ENCODE measurements around the gene NAALADL2.

Gene NAALADL2

DNA sequence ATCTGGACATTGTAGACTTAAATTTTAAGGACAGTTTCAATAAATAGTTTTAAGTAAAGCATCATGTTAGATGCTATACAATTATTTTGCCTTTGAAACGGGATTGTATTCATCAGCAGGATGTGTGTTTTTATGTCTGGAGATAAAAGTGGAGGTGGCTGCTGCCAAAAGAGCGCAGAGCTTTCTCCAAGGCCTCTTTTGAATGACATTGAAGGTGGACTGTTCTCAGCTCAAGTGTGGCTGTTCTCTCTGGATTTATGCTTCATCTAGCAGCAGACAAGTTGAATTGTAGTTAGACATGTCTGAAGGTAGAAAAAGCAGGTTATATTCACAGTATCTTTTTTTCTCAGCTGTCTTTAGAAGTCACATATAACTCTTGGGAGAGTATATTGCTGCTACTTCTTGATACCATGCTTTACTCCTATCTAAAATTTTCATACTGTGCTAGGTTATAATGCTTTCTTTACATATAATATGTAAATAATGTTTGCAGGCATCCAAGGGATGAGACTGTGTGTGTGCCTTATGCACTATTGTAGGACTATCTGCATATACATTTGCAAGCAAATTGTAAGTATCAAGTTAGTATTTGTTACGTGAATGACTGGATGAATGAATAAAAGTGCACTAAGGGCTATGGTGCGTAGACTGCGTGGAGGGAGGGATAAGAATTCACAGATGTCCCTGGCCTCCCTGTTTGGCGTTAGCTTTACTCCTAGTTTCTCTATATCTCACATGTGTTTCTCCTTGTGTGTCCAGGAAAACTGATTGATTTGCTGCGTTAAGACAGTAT, 340.1 kb downstream of the NAALADL2 start:
- DNase-seq (ENCODE audit: low spot score) (no peak), FAIRE-seq (no peak)

DNA sequence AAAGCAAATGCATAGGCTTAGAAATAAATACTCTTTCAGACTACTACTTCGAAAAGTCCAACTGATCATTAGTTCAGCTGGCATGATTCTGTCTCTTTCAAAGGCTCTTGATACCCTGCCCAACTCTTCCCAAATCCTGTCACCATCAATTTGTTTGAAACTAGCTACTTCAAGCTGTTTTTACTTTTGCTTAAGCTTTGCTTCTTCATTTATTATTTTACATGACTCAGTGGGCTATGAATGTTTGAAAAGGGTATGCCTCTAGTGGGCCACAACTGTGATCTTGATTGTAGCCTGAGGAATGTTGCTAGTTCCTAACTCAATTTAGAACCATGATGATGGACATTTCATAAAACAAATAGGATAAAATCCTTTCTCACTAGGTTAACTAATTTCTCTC, 340.8 kb downstream of the NAALADL2 start:
- no peak for FAIRE-seq
- no peak for DNase-seq (ENCODE audit: low spot score)

DNA sequence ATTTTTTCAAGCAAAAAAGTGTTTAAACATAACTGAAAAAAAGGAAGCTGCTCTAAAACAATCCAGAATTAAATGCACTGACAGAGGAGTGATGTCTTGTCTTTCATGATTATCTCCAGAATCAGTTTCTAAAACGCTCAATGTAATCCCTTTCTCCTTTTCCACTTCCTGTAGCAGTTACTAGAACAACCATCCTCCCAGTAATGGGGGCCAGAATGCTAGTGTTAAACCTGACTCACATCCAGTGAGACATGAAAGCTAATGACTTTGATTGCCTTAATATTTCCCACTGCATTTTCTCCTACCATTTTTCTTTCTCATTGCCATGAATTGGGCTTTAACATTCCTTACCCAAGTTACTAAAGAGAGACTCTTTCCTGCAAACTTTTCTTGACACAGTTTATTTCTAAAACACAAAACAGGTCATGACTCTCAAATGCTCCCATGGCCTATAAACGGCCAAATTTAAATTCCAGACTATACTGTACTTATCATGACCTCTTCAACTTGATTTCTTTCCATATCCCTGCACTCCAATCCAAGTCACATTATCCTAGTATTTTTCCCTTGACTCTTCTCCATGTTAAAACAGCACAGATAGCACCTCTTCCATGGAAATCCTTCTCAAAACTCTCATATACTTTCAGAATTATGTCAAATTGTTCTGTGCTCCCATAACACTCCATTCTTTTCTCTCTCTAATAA, 341.4 kb downstream of the NAALADL2 start:
- FAIRE-seq (no peak), DNase-seq (ENCODE audit: low spot score) (no peak)

DNA sequence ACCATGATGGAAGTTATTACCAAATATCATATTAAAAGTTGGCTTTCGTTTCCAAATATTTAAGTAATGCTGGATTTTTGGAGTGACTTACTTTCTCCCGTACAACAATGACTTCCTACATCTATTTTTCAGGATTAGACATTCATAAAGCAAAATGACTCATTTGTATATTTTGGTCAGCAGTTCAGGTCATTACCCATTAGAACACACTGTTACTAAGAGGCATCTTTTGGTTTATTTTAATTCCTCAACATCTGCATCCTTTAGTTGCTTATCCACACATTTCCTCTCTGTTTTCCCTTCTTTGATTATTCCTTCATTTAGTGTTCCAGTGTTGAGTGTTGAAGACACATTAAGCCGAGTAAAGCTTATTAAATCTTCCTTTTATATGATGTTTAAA, 348.2 kb downstream of the NAALADL2 start:
- FAIRE-seq (no peak), DNase-seq (ENCODE audit: low spot score) (no peak)

DNA sequence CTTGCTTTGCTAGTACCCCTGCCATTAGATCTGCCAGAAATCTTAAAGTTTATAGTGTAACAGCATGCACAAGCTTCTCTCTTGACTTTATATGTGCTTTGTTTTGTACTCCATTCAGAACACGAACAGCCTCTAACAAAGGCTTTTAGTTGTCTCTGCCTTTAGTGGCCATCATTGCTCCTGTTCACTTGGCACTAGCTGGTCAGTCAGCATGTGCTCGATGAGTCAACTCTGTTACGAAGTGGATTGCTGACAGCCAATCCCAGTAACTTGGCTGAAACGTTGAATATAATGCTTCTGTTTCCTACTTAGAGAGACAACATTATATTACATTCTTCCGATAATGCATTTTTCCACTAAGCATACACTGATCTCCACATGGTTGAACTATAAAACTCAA, 349.2 kb downstream of the NAALADL2 start:
- no peak for FAIRE-seq
- DNase-seq (ENCODE audit: low spot score): no peak

DNA sequence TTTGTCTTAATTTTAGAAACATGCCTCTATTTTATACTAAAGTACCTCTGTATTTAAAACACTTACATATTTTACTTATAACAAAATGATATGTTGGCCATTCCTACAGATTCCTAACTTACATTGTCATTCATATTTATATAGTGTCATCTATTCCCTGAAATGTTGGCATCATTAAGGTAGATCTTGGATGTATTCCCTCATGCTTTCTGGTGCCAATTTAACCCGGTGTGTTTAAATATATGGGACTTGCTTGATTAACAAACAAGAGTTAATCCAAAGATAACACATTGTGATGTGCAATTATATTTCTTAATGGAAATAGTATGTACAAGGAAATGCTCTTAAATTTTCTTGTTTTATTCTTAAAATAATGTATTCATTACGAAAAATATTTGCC, 352.3 kb downstream of the NAALADL2 start:
- no peak for FAIRE-seq
- no peak for DNase-seq (ENCODE audit: low spot score)

DNA sequence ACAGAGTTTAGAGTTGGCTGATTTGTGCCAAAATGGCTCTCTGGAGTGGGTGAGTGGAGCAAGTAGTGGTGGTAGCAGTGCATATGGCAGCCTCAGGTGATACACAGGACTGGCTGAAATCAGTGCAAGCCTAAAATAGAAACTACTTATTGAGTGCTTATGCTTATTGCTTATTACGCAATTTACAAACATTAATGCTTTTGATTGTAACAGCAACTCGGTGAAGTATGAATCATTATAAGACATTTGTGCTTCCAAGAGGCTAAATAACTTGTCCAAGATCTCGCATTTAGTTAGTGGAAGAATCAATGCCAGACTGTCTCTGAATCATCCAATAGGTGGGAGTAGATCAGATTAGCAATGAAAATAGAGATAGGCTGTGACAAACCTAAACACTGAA, 353.8 kb downstream of the NAALADL2 start:
- no peak for DNase-seq (ENCODE audit: low spot score)
- FAIRE-seq: no peak

DNA sequence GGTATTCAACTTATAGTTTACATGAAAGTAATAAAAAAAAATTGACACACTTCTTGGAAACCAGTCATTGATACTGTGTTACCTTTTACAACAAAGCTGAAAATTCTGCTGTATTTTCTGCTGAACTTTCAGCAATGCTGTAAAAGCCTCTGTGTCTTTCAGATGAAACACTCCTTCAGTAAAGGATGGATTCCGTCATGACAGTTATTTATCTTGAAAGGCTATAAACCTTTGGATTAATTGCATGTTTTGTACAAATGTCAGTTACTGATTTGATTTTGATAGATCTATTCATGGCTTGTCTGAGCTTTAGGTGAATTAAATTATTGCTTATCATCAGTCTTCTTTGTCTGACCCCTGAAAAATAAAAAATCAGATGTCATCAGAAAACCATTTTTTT, 355.1 kb downstream of the NAALADL2 start:
- no peak for DNase-seq (ENCODE audit: low spot score)
- FAIRE-seq: no peak

DNA sequence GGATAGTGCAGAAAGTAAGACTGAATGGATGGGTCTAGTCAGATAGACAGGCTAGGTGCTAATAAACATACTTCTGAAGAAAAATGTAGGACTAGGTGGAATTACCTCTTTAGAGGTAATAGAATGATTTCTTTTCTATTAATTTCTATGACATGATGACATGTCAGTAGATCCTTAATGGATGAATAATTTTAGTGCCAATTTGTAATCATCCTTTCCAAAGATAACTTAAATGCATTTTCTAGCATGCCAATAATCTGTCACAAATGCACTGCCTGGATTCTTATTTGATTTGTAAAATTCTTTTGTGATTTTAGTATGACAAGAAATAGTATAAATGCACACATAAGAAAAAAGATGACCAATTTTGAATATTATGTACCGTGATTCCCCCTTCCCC, 356.7 kb downstream of the NAALADL2 start:
- FAIRE-seq (no peak), DNase-seq (ENCODE audit: low spot score) (no peak)

DNA sequence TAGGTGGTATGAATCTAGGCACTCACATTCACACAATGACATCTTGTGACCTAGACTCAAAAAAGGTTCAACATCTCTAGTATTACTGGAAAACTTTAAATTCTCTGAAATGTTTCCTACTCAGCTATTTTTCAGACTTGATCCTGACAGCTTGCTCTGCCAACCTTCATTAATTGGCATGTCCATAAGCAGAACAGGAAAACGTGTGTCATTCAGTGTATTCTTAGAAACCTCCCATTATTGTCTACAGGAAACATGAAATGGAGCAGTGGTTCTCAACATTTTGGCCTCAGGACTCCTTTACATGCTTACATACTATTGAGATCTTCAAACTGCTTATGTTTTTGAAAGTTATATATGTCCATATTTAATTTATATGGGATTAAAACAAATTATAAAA, 363.2 kb downstream of the NAALADL2 start:
- FAIRE-seq (no peak), DNase-seq (ENCODE audit: low spot score) (no peak)

DNA sequence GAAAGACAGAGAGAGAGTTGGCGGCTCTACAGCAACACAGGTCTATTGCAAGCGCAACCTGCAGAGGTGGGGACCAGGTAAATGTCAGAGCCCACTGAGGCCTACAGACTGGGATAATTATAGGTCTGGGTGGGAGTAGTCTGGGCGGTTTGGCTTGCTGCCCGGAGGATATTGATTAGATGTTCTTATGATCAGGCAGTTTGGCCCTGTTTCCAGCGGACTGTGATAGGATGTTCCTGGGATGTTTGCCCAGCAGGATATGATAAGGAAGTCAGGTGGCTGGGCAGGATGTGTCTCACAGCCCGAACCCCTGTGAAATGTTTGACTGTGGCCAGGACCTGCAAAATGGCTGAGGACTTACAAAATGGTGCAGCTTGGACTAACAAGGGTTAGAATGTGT, 364.9 kb downstream of the NAALADL2 start:
- DNase-seq (ENCODE audit: low spot score): no peak
- FAIRE-seq: no peak

DNA sequence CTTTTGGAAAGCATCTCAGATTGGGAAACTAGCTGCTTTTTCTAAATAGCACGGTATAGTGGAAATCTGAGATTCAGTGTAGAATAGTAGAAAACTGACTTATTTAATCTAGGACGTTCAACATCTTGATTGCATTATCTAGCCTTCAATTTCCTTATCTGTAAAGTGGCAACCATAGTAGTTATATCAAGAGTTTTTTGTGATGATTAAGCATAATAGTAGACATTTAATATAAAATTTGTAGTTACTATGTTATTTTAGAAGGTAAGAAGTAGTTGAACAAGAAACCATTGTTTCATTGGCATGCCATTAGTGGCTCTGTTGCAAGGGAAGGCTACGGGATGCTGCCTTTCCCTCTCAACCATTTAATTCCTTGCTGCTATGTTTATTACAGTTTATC, 367.3 kb downstream of the NAALADL2 start:
- DNase-seq (ENCODE audit: low spot score): no peak
- no peak for FAIRE-seq

DNA sequence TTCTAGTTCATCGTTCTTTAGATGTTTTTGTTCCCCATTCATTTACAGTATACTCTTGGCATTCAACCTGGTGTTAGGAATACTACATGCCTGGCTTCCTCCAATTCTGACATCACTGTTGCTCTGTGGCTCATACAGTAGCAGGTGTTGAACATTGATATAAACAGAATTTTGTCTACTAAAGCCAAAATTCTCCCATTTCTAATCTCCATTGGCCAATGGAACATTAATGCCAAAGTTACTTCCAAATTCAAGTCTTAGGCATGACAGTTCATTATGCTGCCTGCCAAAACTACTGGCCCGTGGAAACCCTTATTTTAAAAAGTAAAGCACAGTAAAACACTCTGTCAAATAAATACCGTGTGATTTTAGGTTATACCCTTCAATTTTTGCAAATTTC, 368.0 kb downstream of the NAALADL2 start:
- no peak for DNase-seq (ENCODE audit: low spot score)
- FAIRE-seq: no peak

DNA sequence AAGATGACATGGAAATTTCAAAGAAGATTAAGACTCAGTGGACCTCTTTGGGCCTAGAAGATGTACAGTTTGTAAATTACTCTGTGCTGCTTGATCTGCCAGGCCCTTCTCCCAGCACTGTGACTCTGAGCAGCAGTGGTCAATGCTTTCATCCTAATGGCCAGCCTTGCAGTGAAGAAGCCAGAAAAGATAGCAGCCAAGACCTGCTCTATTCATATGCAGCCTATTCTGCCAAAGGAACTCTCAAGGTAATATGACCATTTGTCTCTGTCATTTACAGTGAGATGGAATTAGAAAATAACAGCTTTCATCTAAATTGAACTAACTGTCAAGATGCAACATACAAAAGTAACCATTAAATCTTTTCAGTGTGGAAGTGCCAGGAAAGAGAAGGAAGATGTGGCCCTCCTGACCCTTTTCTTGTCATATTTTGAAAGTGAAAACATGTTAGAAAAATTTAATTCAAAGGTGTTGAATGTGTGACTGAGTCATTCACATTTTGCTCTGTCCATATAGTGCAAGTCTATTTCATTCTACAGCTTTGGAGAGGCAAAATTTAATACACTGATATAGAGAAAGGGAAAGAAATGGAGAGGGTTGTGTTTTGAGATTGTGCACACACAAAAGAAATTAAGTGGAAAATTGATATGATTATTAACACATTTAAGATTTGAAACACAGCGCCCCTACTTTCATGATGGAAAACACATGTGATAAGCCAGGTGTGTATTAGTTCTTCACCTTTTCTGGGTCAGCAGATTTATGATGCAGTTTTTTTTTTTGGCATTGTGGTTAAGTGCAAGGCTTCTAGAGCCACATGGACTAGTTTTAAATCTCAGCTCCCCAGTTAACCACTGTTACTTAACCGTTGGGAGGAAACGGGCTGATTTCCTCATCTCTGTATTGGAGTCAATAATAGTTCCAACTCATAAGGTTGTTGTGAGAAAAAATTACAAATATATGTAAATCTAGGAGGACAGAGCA, 375.1 kb downstream of the NAALADL2 start:
- FAIRE-seq: no peak
- no peak for DNase-seq (ENCODE audit: low spot score)

DNA sequence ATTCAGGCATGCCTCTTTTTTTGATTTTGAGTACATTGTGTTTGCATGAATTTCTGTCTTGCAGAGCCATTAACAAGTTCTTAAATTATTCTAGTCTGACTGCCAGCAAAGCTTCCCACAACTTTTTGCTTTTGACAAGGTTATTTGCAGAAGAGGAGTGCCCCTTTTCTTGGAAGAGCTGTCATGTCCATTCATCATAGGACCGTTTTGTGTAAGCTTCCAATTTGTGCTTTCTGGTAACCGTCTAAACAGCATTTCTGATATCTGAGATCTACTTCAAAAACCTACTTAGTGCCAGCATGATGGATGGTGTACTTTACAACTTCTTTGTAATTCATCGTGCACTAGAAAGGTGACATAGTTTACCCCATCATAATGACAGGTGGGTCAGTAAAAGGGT, 379.7 kb downstream of the NAALADL2 start:
- FAIRE-seq: no peak
- DNase-seq (ENCODE audit: low spot score): no peak

DNA sequence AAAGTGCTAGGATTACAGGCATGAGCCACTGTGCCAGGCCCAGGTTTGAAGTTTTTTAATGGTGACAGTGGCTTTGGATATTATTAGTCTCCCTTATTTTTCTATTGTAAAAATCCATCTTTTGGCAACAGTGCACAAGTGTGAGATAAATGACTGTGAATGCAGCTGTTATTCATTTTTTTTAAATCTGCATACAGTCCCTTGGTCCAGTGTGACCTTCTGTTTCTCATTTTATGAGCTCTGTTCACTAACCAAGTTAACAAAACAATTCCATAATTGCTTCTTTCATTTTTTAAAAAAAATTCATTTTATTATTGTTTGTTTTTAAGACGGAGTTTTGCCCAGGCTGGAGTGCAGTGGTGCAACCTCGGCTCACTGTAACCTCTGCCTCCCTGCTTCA, 381.8 kb downstream of the NAALADL2 start:
- DNase-seq (ENCODE audit: low spot score) (no peak), FAIRE-seq (no peak)

DNA sequence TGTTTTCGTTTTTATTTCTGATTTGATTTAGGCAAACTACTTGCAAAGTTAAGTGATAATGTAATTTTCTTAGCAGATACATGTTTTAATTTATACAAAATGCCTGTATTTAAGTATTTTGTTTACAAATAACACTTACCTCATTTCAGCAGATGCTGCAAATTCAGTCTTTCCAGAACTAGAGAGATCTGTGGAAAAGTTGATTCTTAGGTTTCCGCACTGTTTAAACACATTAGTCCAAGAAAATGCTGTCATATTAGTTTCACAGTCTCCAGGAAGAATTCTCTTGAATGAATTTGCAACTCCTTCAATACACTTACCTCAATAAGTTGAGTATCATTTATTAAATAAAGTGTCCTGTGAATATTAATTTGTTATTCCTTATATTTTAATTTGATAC, 383.1 kb downstream of the NAALADL2 start:
- no peak for FAIRE-seq
- no peak for DNase-seq (ENCODE audit: low spot score)

DNA sequence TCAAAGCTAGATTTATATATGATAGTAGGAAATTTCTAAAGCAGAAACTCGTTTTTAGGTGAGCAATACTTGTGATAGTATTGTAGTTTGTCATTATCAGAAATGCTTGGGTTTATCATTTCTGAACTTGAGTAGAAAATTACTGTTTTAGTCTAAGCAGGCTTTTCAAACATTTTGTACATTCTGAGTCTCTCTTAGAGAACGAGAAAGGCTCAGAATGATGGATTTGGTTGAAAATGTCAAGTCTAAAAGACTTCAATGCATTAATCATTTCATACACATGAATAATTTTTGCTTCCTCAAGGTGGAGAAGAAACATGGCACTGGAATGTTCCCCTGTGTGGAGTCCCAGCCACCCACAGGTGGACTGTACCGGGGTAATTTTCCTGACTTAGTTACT, 387.1 kb downstream of the NAALADL2 start:
- no peak for FAIRE-seq
- DNase-seq (ENCODE audit: low spot score): no peak

DNA sequence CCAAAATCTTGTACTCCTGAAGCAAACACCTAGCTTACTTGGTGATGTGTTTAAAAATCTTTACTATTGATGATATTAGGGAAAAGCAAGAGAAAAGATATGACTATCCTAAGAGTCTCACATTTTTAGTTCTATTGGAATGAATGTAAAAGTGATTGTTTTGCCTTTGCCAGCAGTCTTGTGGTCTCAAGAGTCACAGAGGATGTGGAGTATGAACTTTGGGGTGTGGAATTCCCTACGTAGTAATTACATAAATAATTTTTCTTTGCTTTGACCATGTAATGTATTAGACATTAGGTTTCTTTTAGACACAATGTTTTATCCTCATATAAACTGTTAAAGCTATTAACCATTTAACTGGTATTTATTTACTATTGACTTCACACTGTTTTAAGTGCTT, 387.6 kb downstream of the NAALADL2 start:
- FAIRE-seq (no peak), DNase-seq (ENCODE audit: low spot score) (no peak)

DNA sequence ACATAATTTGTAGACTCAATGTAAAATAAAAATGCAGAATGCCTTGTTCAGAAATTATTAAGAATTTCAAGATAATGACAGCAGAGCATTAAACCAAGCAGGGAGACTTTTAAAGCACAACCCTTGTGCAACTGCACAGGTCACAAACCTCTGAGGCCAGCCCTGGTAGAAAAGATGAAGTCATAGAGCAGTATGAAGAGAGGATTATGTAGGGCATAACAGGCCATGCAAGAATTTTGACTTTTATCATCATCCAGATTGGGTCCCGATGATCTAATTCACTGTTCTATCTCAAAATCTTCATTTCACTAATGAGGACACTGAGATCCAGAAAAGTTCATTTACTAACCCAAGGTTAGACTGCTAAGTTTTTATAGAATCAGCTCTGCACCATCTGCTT, 388.5 kb downstream of the NAALADL2 start:
- no peak for DNase-seq (ENCODE audit: low spot score)
- no peak for FAIRE-seq

DNA sequence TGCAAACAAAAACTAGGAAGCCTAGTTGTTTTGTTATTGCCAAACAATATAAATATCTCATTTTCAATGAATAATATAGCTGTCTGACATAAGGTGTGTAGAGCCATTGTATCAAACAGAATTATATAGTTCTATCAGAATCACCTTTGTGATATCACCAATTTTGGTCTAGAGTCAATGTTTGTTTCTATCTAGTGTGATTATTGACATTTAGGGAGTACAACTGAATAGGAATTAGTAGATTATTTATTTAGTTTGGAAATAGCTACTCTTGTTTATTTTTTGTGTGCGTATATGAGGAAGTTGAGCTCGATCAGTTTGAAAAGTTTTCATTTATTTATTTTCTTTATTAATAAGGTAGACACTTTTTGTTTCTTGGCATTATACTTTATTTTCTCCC, 389.7 kb downstream of the NAALADL2 start:
- FAIRE-seq (no peak), DNase-seq (ENCODE audit: low spot score) (no peak)

DNA sequence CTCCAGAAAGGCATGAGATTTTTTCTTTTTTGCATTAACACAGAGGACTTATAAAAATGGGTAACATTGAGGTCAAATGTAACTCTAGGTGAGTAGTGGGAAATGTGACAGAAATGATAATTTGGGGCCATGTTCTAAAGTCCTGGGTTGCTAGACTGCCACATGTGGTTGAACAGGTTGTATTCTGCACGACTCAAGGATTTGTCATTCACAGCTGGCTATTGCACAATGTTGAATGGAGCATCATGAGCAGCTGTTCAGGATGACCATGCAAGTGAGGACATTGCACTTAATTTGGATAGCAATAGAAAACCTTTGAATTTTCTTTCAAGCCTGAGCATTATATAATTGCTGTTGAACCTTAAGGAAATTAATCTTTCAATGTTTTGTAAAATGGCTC, 396.6 kb downstream of the NAALADL2 start:
- no peak for FAIRE-seq
- DNase-seq (ENCODE audit: low spot score): no peak
